ENCODE data around the gene ADAMTSL1. TPM values are rescaled to one million over a fixed set of nuclear protein-coding genes. Genes with fewer than 3 reads are reported as not detected.

ADAMTSL1 gene
- polyA plus RNA-seq, 2 of the 4 experiments (the other 2 are of a cell fraction) = 0.03 TPM; not detected in 1

DNA sequence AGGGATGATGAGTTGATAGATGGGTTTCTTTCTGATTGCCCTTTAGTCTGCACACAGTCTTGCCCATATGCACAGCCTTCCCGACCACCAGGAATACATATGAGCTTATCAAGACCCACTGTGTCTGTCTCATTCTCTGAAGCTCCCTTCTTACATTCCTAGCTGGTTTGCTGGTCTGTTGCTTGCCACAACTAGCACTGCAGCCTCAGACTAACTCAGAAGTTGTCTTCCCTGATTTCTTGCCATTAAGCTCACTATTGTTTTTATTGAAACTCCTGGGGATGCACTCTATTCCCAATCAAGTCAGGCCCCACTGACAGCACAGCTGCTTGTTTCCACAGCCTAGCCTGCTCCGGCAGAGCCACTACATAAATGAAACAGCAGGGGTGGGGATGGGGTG lies 461.6 kb downstream of the ADAMTSL1 start (continued):
- TF ChIP-seq, protein P1, sequence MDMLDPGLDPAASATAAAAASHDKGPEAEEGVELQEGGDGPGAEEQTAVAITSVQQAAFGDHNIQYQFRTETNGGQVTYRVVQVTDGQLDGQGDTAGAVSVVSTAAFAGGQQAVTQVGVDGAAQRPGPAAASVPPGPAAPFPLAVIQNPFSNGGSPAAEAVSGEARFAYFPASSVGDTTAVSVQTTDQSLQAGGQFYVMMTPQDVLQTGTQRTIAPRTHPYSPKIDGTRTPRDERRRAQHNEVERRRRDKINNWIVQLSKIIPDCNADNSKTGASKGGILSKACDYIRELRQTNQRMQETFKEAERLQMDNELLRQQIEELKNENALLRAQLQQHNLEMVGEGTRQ (IDR thresholded peaks at IDR 0.05) = no peak
- TF ChIP-seq RARB (CRISPR knock-in tag; IDR thresholded peaks at IDR 0.05) = no peak
- TF ChIP-seq, protein P2, sequence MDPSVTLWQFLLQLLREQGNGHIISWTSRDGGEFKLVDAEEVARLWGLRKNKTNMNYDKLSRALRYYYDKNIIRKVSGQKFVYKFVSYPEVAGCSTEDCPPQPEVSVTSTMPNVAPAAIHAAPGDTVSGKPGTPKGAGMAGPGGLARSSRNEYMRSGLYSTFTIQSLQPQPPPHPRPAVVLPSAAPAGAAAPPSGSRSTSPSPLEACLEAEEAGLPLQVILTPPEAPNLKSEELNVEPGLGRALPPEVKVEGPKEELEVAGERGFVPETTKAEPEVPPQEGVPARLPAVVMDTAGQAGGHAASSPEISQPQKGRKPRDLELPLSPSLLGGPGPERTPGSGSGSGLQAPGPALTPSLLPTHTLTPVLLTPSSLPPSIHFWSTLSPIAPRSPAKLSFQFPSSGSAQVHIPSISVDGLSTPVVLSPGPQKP (IDR thresholded peaks at IDR 0.05; ENCODE audit: low read depth, low read length) = no peak

DNA sequence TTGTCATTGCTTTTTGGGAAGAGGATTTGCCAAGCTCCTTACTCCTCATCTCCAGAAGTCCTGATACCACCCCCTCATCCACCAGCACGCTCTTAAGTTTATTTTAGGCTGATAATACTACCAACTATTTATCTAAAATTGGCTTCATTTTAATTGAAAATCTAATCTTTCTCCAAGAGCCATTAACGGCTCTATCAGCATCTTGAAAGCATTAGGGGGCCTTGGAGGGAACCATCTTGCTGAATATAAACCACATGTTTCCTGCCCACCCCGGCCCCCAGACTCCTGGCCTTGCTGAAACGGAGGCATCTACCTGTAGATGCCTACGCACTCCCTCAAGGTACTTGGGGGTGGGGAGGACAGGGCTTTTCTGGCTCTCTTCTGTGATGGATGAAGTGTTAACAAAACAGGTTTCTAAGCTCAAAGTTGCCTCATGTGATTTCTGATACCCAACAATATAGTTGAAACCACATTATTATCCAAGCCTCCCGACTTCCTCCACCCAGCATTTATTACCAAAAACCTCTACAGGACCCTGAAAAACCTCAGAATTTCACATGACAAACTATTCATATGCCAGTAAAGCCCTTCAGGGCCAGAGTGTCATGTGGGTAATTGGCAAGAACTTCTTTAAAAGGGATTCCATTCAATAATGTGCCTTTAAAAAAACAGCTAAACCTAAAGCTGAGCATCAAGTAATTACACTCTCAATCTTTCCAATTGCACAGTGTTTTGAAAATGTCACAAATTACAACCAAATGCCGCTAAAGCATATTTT lies 462.3 kb downstream of the ADAMTSL1 start:
- 2% methylated on average over 7 of the region's 7 CpGs for WGBS (ENCODE audit: missing lambda C conversion rate)
- H3K4me1 ChIP-seq = no peaks in the 10 kb centered on the region
- no peak for TF ChIP-seq NPAS2 (CRISPR knock-in tag; IDR thresholded peaks at IDR 0.05; ENCODE audit: borderline replicate concordance)
- TF ChIP-seq, protein P1 (IDR thresholded peaks at IDR 0.05) = no peak
- TF ChIP-seq FOXS1 (CRISPR knock-in tag; IDR thresholded peaks at IDR 0.05) = no peak
- TF ChIP-seq, protein P3, sequence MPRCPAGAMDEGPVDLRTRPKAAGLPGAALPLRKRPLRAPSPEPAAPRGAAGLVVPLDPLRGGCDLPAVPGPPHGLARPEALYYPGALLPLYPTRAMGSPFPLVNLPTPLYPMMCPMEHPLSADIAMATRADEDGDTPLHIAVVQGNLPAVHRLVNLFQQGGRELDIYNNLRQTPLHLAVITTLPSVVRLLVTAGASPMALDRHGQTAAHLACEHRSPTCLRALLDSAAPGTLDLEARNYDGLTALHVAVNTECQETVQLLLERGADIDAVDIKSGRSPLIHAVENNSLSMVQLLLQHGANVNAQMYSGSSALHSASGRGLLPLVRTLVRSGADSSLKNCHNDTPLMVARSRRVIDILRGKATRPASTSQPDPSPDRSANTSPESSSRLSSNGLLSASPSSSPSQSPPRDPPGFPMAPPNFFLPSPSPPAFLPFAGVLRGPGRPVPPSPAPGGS (IDR thresholded peaks at IDR 0.05) = no peak
- no peak for TF ChIP-seq EHMT2 (IDR thresholded peaks at IDR 0.05; ENCODE audit: low read depth)
- TF ChIP-seq RARB (CRISPR knock-in tag; IDR thresholded peaks at IDR 0.05) = no peak
- no peak for TF ChIP-seq TFCP2L1 (CRISPR knock-in tag; IDR thresholded peaks at IDR 0.05)
- TF ChIP-seq, protein P4, sequence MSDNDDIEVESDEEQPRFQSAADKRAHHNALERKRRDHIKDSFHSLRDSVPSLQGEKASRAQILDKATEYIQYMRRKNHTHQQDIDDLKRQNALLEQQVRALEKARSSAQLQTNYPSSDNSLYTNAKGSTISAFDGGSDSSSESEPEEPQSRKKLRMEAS (IDR thresholded peaks at IDR 0.05) = no peak
- no peak for TF ChIP-seq ZNF302 (CRISPR knock-in tag; IDR thresholded peaks at IDR 0.05)
- no peak overlapping the region for H3K27ac ChIP-seq
- ChIA-PET POLR2A (no interaction called here), CTCF (interaction anchor here (1.2 kb wide), 1 partner anchor 8 kb away, joined by 3 read pairs; no protein-coding TSS in a partner anchor)
- H3K4me2 ChIP-seq = no peak overlapping the region
- no peak for DNase-seq (ENCODE audit: low read depth in 1 of 2, low spot score in 1 of 2)
- no peak overlapping the region for H3K4me3 ChIP-seq
- no peaks in the 10 kb centered on the region for H3K9me3 ChIP-seq
- FAIRE-seq = no peak
- ATAC-seq = no peak

DNA sequence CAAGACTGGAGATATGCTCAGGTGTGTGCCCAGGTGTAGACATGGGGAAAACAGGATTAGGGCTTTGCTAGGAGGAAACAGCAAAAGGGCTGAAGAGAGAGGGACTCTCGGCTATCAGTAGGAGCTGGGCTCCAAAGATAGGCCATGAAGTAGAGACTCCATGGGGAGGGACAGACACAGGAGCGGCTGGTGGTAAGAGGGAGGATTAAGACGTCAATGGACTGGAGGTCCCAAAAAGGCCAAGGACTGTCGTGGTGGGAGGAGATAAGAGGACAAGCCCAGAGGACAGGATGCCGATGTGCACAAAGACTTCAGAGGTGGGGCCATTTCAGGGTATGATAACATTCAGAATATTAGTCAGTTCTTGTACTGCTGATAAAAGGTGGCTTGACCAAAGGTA lies 466.0 kb downstream of the ADAMTSL1 start:
- Histone ChIP-seq H3K4me2 (no peak overlapping the region), H3K4me1 (no peaks in the 10 kb centered on the region), H3K9me3 (no peaks in the 10 kb centered on the region), H3K27ac (no peak overlapping the region), H3K4me3 (no peak overlapping the region)
- FAIRE-seq = no peak
- 35% methylated on average over 5 of the region's 5 CpGs for WGBS (ENCODE audit: missing lambda C conversion rate)
- ChIA-PET CTCF (no interaction called here), POLR2A (no interaction called here)
- DNase-seq (ENCODE audit: low read depth in 1 of 2, low spot score in 1 of 2) = no peak
- ATAC-seq = no peak
- TF ChIP-seq SREBF2 (IDR thresholded peaks at IDR 0.05) (no peak), JUNB (IDR thresholded peaks at IDR 0.05) (no peak), RARB (CRISPR knock-in tag; IDR thresholded peaks at IDR 0.05) (no peak), KDM5A (IDR thresholded peaks at IDR 0.05) (no peak), CBX8 (IDR thresholded peaks at IDR 0.05) (no peak), HOXB5 (CRISPR knock-in tag; IDR thresholded peaks at IDR 0.05) (no peak), MAZ (IDR thresholded peaks at IDR 0.05; ENCODE audit: borderline replicate concordance, low read depth, low read length) (no peak), CHD4 (IDR thresholded peaks at IDR 0.05; ENCODE audit: borderline replicate concordance) (no peak), NR3C1 (IDR thresholded peaks at IDR 0.05) (no peak), RAD21 (conservative IDR thresholded peaks at IDR 0.05 in 1 of 2, IDR thresholded peaks at IDR 0.05 in 1 of 2) (no peak), EHMT2 (IDR thresholded peaks at IDR 0.05; ENCODE audit: low read depth) (no peak), NPAS2 (CRISPR knock-in tag; IDR thresholded peaks at IDR 0.05; ENCODE audit: borderline replicate concordance) (no peak), CBX2 (IDR thresholded peaks at IDR 0.05; ENCODE audit: borderline replicate concordance, low read depth) (no peak), HOXB13 (CRISPR knock-in tag; IDR thresholded peaks at IDR 0.05; ENCODE audit: low read depth) (no peak)
- TF ChIP-seq, protein P5, sequence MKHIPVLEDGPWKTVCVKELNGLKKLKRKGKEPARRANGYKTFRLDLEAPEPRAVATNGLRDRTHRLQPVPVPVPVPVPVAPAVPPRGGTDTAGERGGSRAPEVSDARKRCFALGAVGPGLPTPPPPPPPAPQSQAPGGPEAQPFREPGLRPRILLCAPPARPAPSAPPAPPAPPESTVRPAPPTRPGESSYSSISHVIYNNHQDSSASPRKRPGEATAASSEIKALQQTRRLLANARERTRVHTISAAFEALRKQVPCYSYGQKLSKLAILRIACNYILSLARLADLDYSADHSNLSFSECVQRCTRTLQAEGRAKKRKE (CRISPR knock-in tag; IDR thresholded peaks at IDR 0.05; ENCODE audit: low read depth) = no peak
- TF ChIP-seq, protein P6, sequence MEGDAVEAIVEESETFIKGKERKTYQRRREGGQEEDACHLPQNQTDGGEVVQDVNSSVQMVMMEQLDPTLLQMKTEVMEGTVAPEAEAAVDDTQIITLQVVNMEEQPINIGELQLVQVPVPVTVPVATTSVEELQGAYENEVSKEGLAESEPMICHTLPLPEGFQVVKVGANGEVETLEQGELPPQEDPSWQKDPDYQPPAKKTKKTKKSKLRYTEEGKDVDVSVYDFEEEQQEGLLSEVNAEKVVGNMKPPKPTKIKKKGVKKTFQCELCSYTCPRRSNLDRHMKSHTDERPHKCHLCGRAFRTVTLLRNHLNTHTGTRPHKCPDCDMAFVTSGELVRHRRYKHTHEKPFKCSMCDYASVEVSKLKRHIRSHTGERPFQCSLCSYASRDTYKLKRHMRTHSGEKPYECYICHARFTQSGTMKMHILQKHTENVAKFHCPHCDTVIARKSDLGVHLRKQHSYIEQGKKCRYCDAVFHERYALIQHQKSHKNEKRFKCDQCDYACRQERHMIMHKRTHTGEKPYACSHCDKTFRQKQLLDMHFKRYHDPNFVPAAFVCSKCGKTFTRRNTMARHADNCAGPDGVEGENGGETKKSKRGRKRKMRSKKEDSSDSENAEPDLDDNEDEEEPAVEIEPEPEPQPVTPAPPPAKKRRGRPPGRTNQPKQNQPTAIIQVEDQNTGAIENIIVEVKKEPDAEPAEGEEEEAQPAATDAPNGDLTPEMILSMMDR (IDR thresholded peaks at IDR 0.05) = no peak
- TF ChIP-seq, protein P3 (IDR thresholded peaks at IDR 0.05) = no peak
- TF ChIP-seq, protein P2 (IDR thresholded peaks at IDR 0.05; ENCODE audit: low read depth, low read length) = no peak
